ENCODE results near the gene TIMM50. TPM values are rescaled to one million over a fixed set of nuclear protein-coding genes. Genes with fewer than 3 reads are reported as not detected.

TIMM50 gene
- total RNA-seq, 1 donor from 2014 or later = 68.9 TPM

DNA sequence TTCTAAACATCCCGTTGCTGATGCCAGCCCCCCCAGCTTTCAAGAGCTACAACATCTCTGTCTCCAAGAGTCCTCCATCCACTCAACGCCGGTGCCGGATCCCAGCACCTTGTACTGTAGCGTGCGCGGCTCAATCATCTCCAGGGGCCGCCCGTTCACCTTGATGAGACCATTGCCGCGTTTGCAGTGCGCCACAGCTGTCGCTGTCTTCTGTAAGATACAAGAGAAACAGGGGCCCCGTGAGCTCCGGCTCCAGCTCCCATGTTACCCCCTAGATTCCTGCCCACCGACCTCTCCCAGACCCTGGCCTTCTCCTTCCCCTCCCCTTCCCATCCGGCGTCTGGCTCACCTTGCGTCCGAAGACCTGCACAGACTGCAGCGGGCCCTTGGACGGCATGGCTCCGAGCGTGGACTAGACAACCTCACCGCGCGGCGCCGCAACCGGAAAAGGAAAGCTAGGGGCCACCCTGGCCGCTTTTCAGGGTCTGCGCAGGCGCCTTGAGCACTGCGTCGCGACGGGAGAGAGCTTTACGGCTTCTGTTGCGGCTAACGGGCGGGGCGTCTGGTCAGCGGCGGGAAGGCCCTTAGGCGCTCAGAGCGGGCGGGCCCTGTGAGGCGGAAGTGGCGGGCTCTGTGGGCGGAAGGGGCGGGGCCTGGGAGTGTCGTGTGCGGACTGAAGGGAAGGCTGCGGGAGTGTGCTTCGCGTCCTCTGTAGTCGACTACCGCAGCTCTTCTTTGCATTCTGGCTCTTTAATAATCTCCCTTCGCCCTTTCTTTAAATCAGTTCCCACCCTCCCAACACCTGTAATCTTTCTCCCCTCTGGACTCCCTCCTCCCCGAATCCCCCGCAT lies 44.9 kb upstream of the TIMM50 start, which contains the start of gene RPS16:
Gene RPS16 (minus strand): TSS at position 451 of the 851 bp plus-strand sequence. CDS start 54 bp downstream, at position 397.
- Mint-ChIP-seq H3K27ac (peak within 1 kb of the TSS; percentile 96), H3K4me1 (peaks cover 53% of the 10 kb centered on the region), H3K27me3 (no peaks in the 10 kb centered on the region), H3K9me3 (no peaks in the 10 kb centered on the region), H3K36me3 (ENCODE audit: low read depth) (peaks cover 42% of the 10 kb centered on the region), H3K4me3 (peak within 1 kb of the TSS; percentile 98)
- DNase-seq = peak; percentile 98
- ATAC-seq (ENCODE audit: low read depth) = peak; percentile 92
- intact Hi-C loops (cut with micrococcal nuclease) = loop anchor here (1.0 to 5.0 kb wide), 4 partner anchors 10 to 93 kb away; partner anchors contain the start of genes MED29, PAF1, PLEKHG2 and SAMD4B
- CTCF ChIA-PET = interaction anchor here (0.6 to 1.5 kb wide), 10 partner anchors 24 to 237 kb away, joined by 3 to 6 read pairs (median 4); partner anchors contain the start of genes EID2B, MED29, PAF1 and PLEKHG2
- TF ChIP-seq, protein P1, sequence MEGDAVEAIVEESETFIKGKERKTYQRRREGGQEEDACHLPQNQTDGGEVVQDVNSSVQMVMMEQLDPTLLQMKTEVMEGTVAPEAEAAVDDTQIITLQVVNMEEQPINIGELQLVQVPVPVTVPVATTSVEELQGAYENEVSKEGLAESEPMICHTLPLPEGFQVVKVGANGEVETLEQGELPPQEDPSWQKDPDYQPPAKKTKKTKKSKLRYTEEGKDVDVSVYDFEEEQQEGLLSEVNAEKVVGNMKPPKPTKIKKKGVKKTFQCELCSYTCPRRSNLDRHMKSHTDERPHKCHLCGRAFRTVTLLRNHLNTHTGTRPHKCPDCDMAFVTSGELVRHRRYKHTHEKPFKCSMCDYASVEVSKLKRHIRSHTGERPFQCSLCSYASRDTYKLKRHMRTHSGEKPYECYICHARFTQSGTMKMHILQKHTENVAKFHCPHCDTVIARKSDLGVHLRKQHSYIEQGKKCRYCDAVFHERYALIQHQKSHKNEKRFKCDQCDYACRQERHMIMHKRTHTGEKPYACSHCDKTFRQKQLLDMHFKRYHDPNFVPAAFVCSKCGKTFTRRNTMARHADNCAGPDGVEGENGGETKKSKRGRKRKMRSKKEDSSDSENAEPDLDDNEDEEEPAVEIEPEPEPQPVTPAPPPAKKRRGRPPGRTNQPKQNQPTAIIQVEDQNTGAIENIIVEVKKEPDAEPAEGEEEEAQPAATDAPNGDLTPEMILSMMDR (IDR thresholded peaks at IDR 0.05) = no peak
- POLR2A ChIA-PET = interaction anchor here (0.5 to 11.0 kb wide), 46 partner anchors 9 to 1934 kb away, joined by 3 to 285 read pairs (median 4); partner anchors contain the start of genes B9D2, C19orf47, DYRK1B and EID2

DNA sequence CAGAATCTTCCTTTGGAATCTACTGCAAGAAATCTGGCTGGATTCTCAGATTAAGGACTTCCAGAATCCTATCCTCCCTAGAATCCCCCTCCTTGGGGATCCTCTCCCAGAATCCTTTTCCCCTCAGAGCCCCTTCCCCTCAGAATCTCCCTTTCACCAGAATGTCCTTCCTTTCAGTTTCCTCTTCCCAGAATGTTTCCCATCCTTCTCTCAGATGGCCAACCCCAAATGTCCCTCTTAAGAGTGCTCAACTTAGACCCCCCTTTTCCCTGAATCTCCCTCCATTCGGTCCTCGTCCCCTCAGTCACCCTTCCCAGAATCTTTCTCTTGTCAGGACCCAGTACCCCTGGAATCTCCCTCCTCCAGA lies 44.3 kb upstream of the TIMM50 start:
- TF ChIP-seq, protein P1 (IDR thresholded peaks at IDR 0.05) = no peak
- DNase-seq (no peak), ATAC-seq (ENCODE audit: low read depth) (no peak)
- CTCF ChIA-PET = interaction anchor here (0.6 to 1.5 kb wide), 9 partner anchors 24 to 236 kb away, joined by 3 to 6 read pairs (median 4); partner anchors contain the start of genes EID2B, MED29, PAF1 and PLEKHG2
- peaks cover 36% of the 10 kb centered on the region for H3K36me3 Mint-ChIP-seq (ENCODE audit: low read depth)
- H3K27me3 Mint-ChIP-seq = no peaks in the 10 kb centered on the region
- peak overlapping the region; percentile 98 for H3K4me3 Mint-ChIP-seq
- intact Hi-C loops (cut with micrococcal nuclease) = loop anchor here (1.0 to 5.0 kb wide), 4 partner anchors 9 to 94 kb away; partner anchors contain the start of genes MED29, PAF1, PLEKHG2 and SAMD4B
- no peaks in the 10 kb centered on the region for H3K9me3 Mint-ChIP-seq
- H3K27ac Mint-ChIP-seq = peak overlapping the region; percentile 96
- POLR2A ChIA-PET = interaction anchor here (0.5 to 11.0 kb wide), 42 partner anchors 9 to 1933 kb away, joined by 3 to 285 read pairs (median 5); partner anchors contain the start of genes B9D2, C19orf47, DYRK1B and EID2
- H3K4me1 Mint-ChIP-seq = peaks cover 50% of the 10 kb centered on the region

GRCh38 chr19:39438270-39438934 lies 42.2 kb upstream of the TIMM50 start:
- H3K27ac Mint-ChIP-seq = no peak overlapping the region
- H3K27me3 Mint-ChIP-seq = no peaks in the 10 kb centered on the region
- TF ChIP-seq, protein P1 (IDR thresholded peaks at IDR 0.05) = no peak
- intact Hi-C loops (cut with micrococcal nuclease) = loop anchor here (5.0 kb wide), 1 partner anchor 96 kb away; the partner anchor contains the start of gene SAMD4B
- no peak for DNase-seq
- H3K9me3 Mint-ChIP-seq = no peaks in the 10 kb centered on the region
- POLR2A ChIA-PET = interaction anchor here (0.6 to 1.4 kb wide), 3 partner anchors 7 to 727 kb away, joined by 3 to 5 read pairs (median 4); partner anchors contain the start of gene SUPT5H
- no peak for ATAC-seq (ENCODE audit: low read depth)
- H3K36me3 Mint-ChIP-seq (ENCODE audit: low read depth) = peaks cover 23% of the 10 kb centered on the region
- H3K4me3 Mint-ChIP-seq = no peak overlapping the region
- H3K4me1 Mint-ChIP-seq = peaks cover 42% of the 10 kb centered on the region
- CTCF ChIA-PET = interaction anchor here (0.9 to 1.6 kb wide), 3 partner anchors 64 to 96 kb away, joined by 3 to 4 read pairs (median 4); partner anchors contain the start of gene EID2B

- H3K4me1 Mint-ChIP-seq = peaks cover 61% of the 10 kb centered on the region
- H3K27me3 Mint-ChIP-seq = no peaks in the 10 kb centered on the region
- H3K36me3 Mint-ChIP-seq (ENCODE audit: low read depth) = peaks cover 36% of the 10 kb centered on the region
- DNase-seq = no peak
- peak overlapping the region; percentile 96 for H3K4me3 Mint-ChIP-seq
- H3K9me3 Mint-ChIP-seq = no peaks in the 10 kb centered on the region
- CTCF ChIA-PET = interaction anchor here (0.7 kb wide), 2 partner anchors 30 to 32 kb away, joined by 3 read pairs; partner anchors contain the start of gene PLEKHG2
- intact Hi-C loops (cut with micrococcal nuclease) = loop anchor here (1.0 to 10.0 kb wide), 10 partner anchors 8 to 1306 kb away; partner anchors contain the start of genes ACTMAP, DLL3, DYRK1B and KCNK6
- H3K27ac Mint-ChIP-seq = peak overlapping the region; percentile 93
- POLR2A ChIA-PET = interaction anchor here (0.5 to 7.4 kb wide), 27 partner anchors 7 to 1819 kb away, joined by 3 to 185 read pairs (median 5); partner anchors contain the start of genes EID2B, MED29, PAF1 and PLEKHG2
- TF ChIP-seq, protein P1 (IDR thresholded peaks at IDR 0.05) = no peak
- no peak for ATAC-seq (ENCODE audit: low read depth)
These were observed 35.9 kb upstream of the TIMM50 start for GRCh38 chr19:39444598-39445195.
